HG03196 (cell line): ENCODE measurements around the gene ARID5B.

Experiments
- ATAC-seq: cut with Tn5 transposase; IDR thresholded peaks from one replicate; pipeline ENCODE4 v1.9.1; 2021; ENCODE audit not compliant: unreplicated experiment

The ARID5B gene

DNA sequence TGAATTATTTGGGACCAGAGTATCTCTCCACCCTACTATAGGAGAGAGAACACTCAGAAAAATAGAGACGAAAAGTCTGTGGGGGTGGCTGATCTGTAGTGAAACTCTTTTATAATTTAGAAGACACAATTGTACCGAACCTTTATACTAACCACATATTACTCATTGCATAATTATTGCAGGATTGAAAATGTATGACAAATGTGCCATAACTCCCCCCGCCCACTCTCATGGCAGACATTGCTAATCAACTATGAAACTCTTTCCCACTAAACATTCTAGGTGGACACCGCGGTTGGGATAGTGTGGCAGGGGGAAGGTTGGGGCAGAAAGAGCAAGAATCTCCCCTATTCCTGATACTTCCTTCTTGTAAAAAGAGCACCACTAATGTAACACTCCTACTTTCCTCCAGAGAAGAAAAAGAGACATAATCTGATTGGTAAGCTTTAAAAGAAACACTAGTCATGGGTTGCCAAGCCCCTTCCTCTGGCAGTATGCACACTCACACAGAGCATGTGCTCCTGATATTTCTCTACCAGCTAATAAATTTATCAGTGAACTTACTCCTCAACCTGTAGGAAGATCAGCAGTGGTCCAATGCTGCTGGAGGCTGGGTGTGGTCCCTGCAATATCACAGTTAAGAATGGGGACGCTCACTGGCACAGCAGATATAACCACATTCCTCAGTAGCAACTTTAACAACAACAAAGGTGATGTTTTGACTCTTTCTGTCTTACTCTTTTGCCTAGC is 18.7 kb upstream of the ARID5B start:
- no peak for ATAC-seq

DNA sequence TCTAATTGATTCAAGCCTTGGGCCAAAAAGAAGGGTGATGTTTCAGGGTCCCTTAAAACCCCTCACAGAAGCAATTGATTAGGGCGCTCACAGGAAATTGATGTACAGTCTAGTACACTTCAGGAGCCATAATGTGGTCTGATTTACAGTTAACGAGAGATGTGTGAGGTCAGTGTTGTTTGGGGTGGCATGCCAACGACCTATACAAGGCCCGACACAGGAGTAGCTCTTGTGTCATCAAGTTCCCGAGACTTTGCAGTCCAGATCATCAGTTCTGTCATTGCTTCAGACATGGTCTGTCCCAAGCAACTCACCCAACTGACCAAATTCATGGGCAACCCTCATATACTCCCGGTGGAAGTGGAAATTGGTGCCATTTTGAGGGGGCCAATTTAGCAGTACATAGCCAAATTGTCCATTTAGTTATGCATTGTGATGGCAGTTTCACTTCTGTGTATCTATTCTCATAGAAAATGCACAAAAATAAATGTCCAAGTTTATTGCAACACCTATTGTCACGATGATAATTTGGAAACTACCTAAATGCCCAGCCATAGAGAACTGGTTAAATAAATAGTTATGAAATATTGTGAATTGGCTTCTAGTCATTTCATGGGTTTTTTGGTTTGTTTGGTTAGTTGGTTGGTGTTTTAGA is 18.0 kb upstream of the ARID5B start:
- no peak for ATAC-seq

DNA sequence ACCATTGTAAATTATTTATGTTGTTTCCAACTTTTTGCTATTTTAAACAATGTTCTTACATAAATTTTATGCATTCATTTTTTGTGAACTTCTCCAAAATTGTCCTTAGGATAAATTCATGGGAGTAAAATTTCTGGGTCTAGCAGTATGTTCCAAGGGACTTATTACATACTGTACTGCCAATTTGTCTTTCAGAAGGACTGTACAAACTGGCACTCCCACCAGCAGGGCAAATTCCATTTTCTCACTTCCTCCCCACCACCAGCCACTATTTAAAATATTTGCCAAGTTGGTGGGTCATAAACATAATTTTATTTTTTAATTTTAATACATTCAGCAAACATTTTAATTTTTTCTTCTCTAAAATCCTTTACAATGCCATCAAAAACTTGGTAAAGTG is 13.7 kb upstream of the ARID5B start:
- ATAC-seq: no peak

DNA sequence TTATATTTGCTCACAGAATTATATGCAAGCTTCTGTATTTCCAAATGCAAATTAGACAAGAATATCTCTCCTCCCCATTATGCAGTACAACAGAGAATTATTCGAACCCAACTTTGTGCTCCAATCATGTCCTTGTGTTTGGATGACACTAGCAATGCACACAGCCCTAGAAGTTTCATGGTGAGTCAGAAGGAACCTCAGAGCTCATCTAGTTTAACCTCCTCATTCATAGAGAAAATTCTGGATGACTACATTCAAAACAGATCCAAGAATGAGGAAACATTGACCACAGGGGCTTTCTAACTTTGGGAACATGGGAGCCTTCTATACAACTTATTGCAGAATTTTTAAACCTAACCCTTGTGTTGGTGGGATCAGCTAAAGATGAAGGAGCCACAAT is 12.8 kb upstream of the ARID5B start:
- ATAC-seq: no peak

DNA sequence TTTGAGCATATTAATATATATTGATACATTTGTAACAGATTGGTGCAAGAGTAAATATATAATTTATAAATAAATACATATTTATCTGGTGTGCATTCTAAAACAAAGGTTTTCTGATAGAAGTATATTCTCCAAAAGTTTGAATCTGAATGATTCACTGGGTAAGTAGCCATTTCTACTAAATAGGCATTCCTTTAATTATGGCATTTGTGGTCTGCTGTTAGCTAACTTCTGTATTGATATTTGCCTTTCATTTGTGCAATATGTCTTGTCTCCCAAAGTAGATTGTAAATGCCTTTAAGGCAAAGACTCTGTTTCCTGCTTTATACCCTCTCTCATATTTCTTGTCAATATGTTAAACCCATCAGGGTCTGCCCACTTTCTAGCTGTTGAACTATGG is 11.1 kb upstream of the ARID5B start:
- no peak for ATAC-seq

DNA sequence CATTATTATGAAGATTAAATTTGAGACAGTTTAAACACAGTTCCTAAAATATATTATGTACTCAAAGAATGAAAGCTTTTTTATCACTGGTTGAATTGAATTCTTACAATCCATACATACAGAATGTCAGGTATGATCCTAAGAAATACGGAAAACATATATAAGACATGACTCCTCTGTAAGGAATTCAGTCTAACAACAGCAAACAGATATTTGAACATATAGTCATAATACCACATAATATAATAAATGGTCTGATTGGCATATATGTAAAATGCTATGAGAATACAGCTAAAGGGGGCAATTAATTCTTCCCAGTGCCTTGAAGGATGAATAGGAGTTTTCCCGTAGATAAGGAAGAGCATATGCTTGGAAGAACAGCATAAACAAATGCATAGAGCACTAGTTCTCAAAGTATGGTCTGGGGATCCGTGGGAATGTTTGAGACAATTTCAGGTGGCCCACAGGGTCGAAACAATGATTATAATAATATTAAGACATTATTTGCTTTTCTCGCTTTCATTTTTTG is 10.6 kb upstream of the ARID5B start:
- ATAC-seq: no peak

DNA sequence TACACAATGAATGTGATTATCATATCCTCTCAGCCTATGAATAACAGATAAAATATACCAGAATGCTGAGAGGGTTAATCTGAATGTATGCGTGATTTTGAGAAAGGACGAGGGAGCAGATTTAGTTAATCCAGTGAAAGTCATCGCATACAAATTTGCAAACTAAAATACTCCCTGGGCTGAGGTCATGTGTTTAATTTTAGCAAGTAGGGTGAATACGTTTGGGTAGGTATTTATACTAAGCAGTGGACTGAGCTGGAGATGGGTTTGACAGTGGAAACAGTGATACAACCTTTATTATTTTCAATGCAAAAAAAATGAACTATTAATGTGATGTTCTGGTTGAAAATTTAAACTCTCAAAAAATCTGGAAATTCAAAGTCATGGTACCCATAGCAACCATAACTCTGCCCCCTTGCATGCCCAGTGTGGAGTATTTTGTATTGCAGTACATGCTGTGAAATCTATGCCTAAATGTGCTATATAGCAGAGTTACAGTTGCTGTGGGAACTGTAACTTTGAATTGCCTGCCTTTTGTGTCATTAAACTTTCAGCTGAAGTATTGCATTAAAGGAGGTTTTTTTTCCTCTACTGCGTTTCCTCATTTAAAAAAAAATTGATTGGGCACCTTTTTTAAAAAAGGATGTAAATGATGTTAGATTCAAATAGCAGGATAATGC is 9.5 kb upstream of the ARID5B start:
- no peak for ATAC-seq

DNA sequence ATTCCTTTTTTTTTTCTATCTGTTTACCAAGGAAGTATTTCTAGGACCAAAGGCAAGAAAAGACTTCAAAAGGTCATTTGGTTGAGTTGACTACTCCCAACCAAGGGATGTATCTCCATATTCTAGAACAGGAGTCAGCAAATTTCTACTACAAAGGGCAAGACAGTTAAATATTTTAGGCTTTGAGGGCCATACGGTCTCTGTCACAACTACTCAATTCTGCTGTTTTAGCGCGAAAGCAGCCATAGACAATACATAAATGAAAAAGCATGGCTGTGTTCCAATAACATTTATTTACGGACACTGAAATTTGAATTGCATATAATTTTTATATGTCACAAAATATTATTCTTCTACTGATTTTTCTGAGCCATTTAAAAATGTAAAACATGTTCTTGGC is 8.5 kb upstream of the ARID5B start:
- no peak for ATAC-seq

DNA sequence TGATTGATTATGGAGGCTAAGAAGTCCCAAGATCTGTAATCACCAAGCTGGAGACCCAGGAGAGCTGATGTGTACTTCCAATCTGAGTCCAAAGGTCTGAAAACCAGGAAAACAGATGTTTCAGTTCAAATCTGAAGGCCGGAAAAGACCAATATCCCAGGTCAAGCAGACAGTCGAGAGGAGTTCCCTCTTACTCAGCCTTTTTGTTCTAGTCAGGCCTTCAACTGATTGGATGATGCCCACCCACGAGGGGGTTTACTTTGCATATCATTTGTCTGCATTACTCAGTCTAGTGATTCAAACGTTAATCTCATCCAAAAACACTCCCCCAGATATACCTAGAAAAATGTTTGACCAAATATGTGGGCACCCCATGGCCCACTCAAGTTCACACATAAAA is 7.4 kb upstream of the ARID5B start:
- no peak for ATAC-seq

DNA sequence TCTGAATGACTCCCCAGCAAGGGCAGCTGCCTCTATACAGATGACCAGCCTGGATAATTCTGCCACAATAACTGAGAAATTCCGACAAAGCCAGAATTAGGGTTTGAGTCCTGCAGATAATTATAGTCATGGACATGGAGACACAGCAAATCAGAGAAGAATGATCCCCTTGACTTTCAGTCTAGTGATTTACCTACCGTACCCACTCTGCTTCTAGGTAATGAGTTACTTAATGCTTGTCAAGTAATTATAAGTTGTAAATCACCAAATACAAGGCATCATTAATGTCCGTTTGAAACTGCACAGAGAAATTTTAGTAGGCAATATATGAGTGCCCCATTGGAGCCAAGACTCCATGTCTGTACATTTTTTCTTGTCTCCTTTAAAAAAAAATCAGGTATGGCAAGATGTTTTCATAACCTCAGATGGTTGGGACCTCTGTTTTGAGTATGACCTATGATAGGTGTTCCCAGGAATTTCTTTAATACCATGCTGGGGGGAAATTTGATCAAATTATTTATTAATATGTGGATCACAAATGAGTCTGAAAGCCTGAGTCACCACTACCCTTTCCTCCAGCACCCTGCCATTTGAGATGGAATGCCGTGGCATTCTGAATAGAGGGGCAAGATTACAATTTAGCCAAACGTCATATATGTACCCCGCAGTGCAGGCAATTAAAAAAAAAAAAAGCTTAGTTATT is 5.5 kb upstream of the ARID5B start:
- no peak for ATAC-seq

DNA sequence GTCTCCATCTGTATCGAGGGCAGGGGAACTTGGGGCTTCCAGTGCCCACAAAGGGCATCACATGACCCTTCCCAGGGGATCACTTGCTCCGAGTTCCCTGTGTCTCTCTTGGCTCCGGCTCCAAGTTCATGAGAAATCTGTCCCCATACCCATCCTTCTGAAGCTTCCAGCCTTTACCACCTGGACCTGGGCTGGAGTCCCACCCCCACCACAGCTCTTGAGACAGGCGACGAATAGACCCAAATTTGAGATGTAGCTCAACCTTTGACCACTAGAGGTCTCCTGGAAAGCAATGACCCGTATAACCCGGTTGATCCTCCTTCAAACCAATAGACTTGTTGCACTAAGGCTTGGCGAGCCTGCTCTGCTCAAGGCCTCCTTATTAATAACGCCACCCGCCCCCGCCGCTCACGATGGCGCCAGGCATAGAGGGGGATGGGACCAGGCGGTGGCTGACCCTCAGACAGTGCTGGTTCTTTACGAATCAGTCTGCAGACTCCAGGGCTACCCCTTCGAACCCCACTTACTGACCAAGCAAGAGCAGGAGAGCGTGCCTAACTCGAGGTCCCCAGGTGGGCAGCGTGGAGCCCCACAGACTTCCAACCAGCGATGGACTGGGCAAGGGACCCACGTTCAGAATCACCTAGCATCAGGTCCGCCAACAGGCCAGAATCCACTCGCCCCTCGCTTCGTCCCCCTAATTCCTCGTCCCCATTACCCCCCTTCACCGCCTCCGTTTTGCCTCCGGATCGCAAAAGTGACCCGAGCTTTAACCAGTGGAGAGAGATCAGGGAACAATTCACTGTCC is 4.4 kb upstream of the ARID5B start:
- ATAC-seq: peak; percentile 40

DNA sequence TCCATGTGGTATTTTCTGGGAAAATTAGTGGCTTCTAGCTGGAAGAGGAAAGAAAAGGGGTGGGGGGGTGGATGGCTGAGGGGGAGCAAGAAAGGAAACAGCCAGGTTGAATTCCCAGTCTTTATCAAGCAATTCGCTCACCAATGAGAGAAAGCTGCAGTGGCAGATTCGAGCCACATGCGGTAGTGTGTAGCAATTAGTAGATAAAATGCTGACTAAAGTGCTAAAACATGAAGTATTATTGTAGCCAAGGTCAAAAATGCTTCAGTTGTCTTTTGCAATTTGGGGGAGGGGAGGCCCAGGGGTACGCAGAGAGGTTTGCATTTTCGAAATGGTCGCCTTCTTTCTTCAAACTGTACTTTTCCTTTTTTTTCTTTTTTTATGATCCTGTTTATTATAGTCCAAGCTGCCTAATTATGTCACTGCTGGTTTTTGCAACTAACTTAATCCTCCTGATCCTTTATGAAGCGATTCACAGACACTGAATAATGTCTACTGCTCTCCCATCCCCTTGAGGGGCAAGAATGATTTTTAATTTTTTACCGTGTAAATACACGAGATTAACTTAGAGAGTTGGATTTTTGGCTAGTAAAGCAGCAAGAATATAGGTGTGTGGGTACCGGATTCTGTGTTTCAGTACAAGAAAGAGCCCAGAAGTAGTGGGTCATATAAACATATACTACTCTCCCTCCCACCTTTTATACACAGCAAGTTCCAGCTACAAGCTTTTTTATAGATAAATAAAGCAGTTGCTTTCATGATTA is 3.6 kb upstream of the ARID5B start:
- no peak for ATAC-seq

DNA sequence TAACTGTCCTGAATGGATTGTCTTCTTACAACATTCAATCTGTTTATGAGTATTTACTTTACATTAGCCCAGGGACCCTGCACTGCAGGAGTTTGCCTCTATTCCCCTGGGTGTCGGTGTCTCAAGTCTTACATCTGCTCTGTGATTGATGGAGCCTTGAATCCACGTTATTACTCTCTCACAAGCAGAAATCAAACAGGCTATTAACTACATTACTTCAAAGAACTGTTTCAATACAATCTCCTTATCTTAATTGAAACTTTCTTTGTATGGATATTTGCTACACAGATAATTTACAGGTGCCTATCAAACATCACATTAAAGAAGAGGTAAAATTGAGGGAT is 3.1 kb upstream of the ARID5B start:
- no peak for ATAC-seq

DNA sequence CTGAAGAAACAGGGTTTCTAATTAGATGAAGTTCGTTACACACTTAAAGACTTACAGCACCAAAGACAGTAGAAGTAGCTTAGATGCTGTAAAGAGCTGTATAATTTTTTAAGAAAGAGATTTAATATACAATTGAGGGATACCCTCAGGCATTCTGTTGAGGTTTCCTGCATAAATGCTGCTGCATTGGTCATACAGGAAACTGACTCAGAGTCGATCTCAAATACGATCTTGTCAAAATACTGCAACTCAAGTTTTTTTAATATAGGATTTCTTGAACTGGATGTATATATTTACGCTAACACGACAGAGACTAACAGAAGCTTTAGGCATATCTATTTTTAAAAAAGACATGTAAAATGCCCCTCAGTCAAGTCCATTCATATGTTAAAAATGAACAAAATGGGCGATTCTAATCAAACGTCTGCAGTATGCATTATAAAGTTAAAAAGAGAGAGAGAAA is 2.4 kb upstream of the ARID5B start:
- ATAC-seq: no peak

DNA sequence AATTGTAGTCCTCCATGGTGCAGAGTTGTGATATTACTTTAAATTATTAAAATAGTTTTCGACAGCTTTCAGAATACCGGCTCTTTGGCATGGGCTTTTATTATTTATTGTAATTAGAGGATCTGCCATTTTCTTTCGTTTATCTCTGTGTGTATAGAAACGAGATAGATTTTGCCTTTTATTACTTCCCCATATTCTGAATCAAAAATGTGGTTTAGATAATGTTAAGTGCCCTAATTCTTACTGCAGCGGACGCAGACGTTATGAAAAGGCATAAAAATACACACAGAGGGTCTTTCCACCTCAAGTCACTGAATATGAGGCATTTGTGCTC is 1.9 kb upstream of the ARID5B start:
- no peak for ATAC-seq

DNA sequence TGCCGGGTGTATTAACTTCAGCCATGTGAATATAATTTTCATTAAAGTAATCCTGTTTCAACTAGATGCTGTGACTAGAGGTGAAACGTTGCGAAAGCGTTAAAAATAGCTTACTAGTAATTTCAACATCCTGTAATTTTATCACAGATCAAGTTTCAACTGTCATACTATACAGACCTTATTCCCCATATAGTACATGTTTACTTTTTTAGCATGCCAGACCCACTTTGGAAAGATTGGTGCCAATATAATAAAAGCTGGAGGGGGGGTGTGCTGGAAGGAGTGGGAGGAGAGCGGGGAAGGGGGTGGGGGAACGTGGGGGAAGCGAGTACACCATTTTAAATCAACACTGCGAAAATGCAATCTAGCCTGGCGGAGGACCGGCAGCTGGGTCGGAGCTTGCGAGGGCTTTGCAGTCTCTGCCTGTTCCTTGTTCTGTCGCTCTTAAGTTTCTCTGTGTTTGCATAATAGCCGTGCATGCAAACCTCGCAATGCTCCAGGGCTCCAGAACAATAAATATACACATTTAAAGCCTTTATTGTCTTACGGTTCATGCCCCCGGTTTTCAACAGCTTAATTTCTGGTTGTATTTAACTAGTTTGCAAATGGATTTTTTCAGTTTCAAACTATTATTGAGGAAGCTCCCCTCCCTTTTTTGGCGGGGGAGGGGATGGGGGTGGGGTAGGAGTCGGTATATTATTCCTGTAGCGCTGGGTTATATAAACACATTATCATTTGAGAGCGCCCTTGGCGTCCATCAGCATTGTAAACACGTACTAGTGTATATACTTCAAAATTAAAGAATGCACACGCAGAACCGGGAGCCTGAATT is 1.3 kb upstream of the ARID5B start:
- ATAC-seq: peak; percentile 37

DNA sequence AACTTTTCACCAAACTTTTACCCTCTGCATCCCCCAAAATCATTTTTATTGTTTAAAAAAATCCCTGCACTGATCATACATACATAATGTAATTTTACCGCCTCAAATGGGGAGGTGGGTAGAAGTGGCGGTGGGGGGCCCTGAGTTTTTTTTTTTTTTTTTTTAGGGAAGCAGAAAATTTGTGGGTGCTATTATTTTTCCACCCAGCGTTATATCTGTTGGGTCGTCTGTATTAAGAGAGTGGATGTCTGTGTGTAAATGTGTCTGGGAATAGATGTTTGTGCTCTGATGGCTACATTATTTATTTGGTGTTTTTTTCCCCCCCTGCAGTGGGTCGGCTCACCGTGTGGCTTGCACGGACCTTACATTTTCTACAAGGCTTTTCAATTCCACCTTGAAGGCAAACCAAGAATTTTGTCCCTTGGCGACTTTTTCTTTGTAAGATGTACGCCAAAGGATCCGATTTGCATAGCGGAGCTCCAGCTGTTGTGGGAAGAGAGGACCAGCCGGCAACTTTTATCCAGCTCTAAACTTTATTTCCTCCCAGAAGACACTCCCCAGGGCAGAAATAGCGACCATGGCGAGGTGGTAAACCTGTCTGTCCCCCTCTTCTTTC is 438 bp downstream of the ARID5B start:
- no peak for ATAC-seq

DNA sequence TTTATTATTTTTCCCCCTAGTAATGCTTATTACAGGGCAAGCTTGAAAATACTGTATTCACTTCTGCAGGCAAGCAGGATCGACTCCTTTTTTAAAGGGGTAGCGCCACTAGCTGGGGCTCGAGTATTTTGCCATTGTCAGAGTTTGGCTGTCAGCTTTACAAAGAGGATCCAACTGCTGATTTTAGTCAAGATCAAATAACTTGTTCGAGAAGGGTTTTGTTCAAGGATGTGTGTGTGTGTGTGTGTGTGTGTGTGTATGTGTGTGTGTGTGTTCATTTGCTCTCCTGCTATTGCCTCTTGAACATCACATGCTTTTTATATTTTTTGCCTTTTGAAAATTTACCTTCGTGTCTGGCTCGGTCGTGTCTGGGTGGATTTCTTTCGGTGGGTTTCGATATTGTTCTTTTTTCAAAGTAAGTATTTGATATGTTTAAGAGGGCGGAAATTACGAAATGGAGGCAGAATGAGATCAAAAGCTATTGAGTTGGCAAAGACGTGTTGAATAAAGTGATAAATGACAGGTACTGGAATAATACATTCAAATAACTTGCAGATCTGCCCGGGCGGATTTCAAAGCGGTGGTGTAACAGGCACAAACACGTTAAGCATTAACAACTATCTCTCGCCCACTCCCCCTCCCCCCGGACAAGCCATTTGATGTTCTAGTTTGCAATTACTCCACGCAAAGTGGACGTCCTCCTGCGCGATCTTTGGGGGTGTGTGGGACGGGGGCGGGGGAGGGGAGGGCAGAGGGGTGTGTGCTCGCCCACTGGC is 1.1 kb downstream of the ARID5B start:
- peak; percentile 2 for ATAC-seq
